Superior temporal gyrus (tissue), 1 donor: Measurements from ENCODE around the gene TFEB.

Experiments
- DNase-seq: peaks from one replicate; pipeline ENCODE4 v3.0.0-alpha.2; 2016; ENCODE audit errors: extremely low spot score

TFEB gene

DNA sequence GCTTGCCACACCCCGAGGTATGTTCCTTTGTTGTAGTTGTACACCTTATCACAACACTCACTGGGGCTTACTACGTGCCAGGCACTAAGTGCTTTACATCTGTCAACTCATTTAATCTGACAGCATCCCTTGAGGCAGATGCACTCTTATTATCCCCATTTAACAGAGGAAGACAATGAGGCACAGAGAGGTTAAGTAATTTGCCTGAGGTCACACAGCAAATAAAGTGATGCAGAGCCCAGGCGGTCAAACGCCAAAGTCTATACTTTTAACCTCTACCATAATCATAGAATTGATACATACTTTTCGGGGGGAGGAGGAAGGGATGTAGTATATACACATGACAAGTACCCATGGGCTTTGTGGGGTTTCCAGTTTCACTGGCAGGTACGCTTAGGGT is 59.4 kb downstream of the TFEB start:
- no peak for DNase-seq

DNA sequence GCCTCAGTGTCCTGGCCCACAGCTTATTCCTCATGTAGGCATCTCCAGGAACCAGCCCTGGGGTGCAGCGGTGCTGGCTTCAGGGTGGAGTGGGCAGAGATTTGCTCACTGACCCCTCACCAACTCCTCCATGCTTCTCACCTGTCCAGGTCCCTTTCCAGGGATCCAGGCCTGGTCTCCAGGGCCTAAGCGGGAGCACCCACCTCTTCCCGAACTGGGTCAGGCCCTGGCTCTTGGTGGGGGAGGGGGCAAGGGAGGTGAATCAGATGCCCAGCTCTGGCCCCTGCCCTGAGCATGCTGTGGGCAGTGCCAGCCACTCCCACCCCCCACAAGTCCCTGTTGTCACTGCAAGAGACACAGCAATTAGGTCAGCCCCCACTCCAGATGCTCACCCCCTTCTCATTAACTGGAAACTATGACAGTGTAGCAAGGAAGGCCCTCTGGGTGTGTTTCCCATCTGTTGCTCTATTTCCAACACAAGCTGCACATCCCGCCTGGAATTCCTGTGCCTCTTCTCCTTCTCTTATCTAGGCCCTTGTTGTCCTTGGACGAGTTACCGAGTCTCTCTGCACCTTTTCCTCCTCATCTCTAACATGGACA is 60.1 kb downstream of the TFEB start:
- no peak for DNase-seq

DNA sequence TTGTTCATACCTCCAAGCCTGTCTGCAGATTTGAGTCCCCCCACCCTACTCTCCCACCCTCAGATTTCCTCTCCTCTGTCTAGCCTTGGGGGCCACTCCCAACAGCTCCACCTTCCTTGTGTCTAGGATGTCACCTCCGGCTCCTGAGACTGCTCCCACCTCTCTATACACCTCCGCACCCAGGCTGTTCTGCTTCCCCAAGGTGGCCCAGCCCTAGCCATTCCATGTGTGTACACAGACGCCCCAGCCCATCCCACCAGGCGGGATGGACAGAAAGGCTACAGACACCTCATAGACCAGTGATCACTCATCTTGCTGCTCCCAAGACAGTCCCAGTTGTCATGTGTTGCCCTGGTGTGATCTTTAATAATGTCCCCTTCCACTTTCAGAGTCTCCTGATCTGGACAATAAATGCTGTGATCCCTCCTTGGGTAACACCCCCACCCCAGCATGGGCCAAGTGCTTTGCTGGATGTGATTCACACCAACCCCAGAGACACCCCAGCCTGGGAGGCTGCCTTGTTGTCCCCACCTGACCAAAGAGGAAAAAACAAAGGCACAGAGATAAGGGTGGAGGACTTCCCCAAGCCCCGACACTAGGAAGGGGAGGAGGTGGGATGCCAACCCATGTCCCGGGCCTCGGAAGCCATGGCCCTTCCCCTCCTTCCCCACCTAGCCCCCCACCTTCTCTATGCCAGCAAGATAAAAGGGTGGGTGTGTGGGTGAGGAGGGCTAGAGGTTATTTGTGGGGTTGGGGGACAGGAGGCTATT is 61.0 kb downstream of the TFEB start:
- no peak for DNase-seq

DNA sequence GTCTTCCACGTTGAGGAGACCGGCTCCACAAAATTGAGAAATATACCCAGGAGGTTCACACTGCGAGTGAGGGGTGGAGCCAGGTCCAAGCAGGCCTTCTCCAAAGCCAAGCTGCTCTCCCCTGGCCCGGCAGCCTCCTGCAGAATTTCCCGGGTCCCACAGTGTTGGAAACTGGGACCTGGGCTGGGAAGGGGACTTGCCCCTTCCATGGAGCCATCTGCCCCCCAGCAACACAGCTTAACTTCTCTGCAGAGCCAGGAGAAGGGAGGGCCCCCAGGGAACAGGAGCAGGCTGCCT is 61.8 kb downstream of the TFEB start:
- DNase-seq = no peak

- DNase-seq = no peak
These were observed 62.3 kb downstream of the TFEB start for GRCh38 chr6:41672816-41673703.

- DNase-seq = no peak
These were observed 63.4 kb downstream of the TFEB start for GRCh38 chr6:41672016-41672415.

GRCh38 chr6:41671376-41671775 is 64.0 kb downstream of the TFEB start:
- DNase-seq = no peak

- no peak for DNase-seq
These were observed 64.6 kb downstream of the TFEB start for GRCh38 chr6:41670703-41671360.

DNA sequence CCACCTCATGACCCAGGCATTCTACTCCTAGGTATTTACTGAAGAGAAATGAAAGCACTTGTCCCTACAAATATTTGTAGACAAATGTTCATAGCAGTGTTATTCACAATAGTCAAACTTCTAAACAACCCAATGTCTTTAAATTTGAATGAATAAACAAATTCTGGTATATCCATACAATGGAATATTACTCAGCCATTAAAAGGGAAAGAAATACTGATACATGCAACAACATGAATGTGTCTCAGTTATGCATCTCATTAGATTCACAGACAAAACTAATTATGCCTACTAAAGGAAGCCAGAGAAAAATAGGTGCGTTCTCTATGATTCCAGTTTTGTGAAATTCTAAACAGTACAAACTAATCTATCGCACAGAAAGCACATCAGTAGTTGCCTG is 66.4 kb downstream of the TFEB start:
- DNase-seq = no peak

GRCh38 chr6:41667195-41667594 is 68.2 kb downstream of the TFEB start:
- DNase-seq = no peak

GRCh38 chr6:41664271-41664670 is 71.1 kb downstream of the TFEB start:
- DNase-seq = no peak

GRCh38 chr6:41663568-41663967 is 71.8 kb downstream of the TFEB start:
- no peak for DNase-seq

- DNase-seq = no peak
These were observed 75.5 kb downstream of the TFEB start for GRCh38 chr6:41659935-41660334.

DNA sequence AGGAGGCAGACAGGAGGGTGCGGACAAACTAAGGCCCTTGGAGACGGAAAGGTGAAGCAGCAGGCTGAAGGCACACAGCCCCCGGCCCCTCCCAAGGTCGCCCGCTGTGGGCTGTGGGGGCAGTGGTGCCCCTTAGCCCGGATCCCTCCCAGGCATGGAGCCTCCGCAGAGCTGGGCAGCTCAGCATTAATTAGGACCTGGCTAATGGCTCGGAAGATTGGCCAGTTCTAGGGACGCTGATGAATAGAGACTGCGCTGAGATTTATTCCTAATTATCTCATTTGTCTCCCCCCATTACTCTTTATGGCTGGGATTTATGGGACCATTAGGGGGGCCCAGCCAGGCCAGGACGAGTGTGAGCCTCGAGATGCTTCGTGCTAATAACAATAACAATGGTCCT is 76.8 kb downstream of the TFEB start:
- DNase-seq = no peak

GRCh38 chr6:41657131-41658094 is 78.0 kb downstream of the TFEB start:
- DNase-seq = no peak

DNA sequence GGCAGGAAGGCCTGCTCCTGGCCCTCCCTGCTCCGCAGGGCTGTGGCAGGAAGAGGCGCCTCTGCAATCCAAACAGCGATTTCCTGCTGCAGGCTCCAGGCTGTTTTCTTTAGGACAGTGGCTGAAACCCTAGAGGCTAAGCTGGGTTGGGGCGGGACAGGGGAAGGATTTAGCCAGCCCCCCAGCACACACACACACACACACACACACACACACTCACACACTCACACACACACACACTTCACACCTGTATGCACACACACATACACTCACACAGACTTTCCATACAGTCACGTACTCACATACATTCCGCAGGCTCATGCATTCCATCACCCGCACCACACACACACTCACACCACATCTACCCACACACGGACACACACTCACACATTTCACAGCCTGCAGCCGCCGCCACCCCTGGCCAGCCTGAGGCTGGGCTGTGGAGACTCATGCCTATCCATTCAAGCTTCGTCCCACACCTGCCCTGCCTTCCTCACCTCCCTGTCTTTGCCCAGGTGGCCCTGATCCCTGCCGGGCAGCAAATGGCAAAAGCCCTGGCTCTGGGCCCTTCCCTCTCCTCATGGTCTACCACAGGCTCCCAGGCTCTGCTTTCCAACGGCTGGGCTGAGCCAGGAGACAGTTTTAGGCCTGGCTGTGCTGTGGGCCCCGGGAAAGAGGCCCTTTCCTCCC is 79.3 kb downstream of the TFEB start:
- no peak for DNase-seq

DNA sequence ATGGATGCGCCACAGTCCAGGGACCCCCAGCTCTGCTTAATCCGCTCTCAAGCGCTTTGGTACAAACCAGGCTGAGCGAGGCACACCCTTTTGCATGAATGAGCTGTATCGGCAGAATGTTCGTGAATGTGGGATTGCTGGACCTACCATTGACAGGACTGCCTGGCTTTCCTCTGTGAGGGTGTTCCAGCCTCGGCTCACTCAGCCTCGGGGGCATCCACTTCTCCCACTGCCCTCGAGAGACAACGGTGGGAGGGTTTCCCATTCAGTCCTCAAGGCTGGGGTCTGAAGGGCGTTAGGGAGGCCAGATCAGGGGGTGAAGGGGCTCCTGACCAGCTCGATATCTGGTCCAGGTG is 79.8 kb downstream of the TFEB start:
- no peak for DNase-seq

- no peak for DNase-seq
These were observed 80.2 kb downstream of the TFEB start for GRCh38 chr6:41655176-41655575.

DNA sequence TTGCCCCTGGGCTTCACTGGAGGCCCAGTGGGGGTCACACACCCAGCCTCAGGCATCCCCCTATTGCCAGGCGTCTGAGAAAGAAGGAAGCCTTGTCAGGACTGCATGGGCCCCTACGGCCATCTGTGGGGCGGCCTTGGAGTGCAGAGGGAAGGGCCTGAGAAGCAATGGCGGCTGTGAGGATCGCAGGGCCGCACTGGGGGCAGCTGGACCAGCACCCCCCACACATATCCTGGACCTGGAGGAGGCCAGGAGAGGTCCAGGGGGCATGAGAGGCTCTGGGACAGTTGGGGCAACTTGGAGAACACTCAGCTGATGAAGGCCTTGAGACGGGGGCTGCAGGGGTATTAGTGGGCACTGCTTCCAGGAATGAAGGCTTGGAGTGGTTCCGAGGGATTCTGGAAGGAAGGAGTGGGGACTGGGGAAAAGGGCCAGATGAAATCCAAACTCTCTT is 80.7 kb downstream of the TFEB start:
- DNase-seq = no peak

- DNase-seq = no peak
These were observed 81.2 kb downstream of the TFEB start for GRCh38 chr6:41654151-41654697.
